GM21381 (cell line): ENCODE data around the gene NTN5.
A peak's percentile ranks its signal among the peaks of the same experiment; 100 is the strongest.

Source experiments
- ATAC-seq: cut with Tn5 transposase; IDR thresholded peaks from one replicate; pipeline ENCODE4 v1.9.1; 2021; ENCODE audit warnings: mild to moderate bottlenecking, moderate library complexity; ENCODE audit not compliant: unreplicated experiment

NTN5 gene

DNA sequence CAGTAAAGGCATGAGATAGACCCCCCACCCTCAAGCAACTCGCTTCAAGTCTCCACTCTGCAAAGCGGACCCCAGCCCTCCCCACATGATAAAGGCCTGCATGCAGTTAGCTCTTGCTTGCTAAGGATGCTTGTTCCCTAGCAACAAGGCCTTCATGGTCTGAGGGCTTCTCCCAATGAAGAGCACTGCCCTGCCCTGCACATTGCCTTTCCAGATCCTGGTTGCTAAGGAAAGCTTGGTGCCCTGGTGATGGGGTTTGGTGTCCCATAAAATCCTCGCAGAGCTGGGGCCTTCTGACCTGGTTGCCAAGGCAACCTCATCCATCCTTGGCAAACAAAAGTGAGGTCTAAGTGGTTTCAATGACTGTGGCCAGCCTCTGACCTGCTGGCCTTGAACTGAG, 41.6 kb downstream of the NTN5 start:
- ATAC-seq: no peak

- ATAC-seq: no peak
These were observed 42.3 kb downstream of the NTN5 start for GRCh38 chr19:48630296-48631063.

DNA sequence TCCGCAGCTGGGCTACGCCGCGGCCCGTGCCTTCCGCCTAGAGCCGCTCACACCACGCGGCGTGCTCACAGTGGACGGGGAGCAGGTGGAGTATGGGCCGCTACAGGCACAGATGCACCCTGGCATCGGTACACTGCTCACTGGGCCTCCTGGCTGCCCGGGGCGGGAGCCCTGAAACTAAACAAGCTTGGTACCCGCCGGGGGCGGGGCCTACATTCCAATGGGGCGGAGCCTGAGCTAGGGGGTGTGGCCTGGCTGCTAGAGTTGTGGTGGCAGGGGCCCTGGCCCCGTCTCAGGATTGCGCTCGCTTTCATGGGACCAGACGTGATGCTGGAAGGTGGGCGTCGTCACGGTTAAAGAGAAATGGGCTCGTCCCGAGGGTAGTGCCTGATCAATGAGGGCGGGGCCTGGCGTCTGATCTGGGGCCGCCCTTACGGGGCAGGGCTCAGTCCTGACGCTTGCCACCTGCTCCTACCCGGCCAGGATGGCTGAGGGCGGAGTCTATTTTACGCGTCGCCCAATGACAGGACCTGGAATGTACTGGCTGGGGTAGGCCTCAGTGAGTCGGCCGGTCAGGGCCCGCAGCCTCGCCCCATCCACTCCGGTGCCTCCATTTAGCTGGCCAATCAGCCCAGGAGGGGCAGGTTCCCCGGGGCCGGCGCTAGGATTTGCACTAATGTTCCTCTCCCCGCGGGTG, 43.1 kb downstream of the NTN5 start:
- ATAC-seq: no peak

- ATAC-seq: no peak
These were observed 43.6 kb downstream of the NTN5 start for GRCh38 chr19:48629297-48629598.

GRCh38 chr19:48628486-48629296, 44.1 kb downstream of the NTN5 start:
- no peak for ATAC-seq

- no peak for ATAC-seq
These were observed 44.9 kb downstream of the NTN5 start for GRCh38 chr19:48627865-48628314.

- ATAC-seq: no peak
These were observed 45.5 kb downstream of the NTN5 start for GRCh38 chr19:48627201-48627864.

GRCh38 chr19:48625891-48626327, 46.9 kb downstream of the NTN5 start:
- no peak for ATAC-seq

DNA sequence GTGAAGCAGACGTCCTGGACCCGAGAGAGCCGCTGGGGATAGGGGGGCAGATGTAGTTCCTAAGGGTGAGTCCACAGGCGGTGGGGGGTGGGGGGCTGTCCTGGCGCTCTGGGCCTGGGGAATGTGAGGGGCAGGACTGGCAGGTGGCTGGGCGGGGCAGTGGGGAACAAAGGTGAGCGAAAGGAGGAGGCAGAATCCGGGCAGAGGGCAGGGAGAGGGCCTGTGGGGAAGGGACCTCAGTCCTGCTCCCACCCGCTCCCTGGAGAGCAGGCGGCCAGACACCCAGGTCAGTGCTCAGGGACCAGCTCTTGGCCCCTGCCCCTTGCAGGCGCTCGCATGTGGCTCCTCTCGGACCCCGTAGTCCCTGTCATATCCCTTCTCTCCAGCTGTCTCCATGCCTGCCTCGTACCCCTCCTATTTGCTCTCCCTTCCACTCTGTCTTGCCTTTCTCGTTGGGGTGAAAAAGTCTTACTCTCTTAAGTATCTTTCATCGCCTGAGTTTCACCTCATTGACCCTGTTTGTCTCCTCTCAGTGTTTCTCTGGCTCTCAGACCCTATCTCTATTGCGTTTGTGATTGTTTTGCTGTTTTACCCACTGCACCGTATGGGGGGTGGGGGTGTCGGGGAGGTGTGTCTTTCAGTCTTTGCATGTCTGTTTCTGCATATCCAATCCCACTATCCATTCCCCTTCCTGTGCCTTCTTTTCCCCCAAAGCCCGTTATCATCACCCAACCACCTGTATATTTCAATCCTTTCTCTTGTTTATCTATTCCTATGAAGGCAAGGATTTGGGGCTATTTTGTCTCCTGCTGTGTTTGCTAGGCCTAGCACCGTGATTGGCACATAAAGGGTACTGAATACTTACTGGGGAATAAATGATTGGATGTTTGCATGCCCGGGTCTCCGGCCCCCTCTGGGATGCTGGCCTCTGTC, 47.8 kb downstream of the NTN5 start:
- no peak for ATAC-seq

DNA sequence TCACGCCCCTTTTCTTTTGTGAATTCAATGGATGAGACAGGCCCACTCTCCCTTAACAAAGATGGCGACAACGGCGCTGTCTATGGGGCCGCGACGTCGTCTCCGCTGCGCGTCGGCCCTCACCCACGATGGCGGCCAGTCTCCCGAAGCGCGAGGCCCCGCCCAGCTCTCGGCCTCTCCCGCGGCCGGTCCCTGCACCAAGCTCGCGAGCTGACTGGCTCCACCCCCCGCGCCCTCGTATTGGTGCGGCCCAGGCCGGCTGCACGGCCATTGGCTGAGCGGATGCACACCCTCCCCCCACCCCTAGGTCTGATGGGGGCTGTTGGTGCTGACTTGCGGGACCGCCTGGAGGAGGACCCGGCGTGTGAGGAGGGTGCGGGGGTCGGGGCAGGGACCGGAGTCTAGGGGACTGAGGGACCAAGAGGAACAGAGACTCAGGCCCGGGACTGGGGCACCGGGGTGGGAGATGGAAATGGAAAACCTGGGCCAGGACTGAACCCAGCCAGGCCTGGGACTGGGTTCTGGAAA, 48.7 kb downstream of the NTN5 start:
- ATAC-seq: peak; percentile 54

DNA sequence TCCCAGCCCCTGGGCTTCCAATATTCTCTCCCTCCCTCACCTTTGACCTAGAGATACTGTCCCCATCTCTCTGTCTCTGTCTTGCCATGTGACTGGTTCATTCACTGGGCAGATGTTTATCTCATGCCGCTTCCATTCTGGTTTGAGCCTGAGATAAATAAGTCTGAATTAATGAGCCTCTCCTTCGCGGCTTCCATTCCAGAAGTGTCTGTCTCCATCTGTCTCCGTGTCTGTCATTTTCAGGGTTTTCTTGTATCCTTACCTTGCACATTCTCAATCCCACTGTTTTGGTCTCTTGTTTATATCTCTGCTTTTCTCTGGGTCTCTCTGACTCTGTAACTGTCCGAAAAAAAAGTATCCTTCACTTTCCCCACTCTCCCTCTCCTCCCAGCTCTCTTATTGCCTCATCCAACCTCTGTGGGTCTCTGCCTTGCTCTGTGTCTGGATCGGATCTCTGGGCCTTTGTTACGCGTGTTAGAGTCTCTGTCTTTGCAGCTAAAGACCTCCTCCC, 49.2 kb downstream of the NTN5 start:
- ATAC-seq: no peak

DNA sequence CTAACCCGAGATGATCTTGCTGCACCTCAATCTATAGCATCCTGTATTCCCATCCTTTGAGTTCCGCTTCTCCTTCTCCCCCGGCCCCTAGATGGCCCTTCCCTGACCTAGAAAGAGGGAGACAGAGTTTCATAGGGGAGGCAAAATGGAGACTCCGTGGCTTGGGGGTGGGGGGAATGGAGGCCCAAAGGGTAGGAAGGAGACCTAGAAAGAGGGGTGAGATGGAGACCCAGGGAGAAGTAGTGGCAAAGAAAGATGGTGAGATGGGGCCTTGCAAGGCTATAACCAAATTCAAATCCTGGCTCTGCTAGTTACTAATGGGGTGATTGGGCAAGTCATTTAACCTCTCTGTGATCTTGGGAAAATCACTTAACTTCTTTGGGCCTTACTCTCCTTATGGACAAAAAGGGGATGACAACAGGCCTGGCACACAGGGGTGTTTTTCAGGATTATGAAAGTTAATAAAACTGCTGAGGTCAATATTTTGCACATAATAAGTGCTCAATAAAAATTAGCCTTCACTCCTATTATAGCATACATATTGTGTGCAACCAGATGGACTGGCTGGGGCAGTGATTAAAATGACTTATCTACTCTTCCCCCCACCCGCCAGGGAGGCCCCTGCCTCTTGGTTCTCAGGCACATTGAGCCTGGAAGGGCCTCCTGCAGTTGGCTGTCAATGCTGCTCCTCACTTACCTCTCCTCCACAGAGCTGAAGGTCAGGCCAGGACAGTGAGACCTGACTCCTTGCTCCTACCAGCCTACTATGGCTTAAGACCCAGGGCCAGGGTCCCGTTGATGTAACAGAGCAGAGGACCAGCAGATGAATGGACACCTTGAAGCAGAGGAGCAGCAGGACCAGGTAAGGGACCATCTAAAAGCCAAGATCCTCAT, 52.9 kb downstream of the NTN5 start:
- ATAC-seq: no peak

DNA sequence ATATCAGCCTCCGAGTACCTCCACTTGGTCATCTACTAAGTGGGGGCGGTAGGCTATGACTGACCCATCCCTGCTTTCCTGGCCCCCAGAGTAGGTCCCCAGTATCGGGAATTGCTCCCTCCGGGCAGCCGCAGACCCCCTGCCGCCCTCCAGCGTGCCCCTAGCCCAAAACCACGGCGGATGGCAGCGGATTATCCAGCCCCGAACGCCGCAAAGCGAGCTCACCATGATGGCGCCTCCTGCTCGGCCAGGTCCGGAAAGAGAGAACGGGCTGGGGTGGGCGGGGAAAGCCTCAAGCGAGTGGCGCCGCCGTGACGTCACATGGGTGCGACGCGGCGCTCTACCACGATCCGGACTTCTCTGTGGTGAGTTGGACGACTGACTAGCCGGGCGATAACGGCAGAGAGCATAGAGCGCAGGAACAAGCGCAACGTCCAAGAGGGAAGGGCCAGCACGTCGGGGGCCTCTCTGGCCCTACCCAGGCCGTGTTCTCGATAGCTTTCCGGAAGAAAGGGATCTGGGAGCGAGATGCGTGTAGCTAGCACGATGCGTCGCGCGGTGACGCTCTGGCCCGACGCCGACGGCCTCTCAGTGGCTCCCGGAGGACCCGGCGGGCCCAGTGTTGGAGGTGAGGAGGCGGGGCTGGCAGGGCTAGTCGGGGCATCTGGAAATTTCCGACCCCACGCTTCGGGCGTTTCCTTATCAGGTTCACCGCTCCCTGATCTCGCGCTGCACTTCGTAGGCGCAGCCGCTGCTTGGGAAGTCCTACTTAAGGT, 53.7 kb downstream of the NTN5 start, which contains the start of the genes RPL18 and SPHK2:
TSS of gene RPL18 (minus strand) at position 263 of the 776 bp plus-strand sequence. CDS start at position 228, 35 bp downstream.
TSS of gene SPHK2 (plus strand) at position 591 of the 776 bp plus-strand sequence. CDS start 1,009 bp downstream, outside the sequence.
- peak; percentile 81 for ATAC-seq

DNA sequence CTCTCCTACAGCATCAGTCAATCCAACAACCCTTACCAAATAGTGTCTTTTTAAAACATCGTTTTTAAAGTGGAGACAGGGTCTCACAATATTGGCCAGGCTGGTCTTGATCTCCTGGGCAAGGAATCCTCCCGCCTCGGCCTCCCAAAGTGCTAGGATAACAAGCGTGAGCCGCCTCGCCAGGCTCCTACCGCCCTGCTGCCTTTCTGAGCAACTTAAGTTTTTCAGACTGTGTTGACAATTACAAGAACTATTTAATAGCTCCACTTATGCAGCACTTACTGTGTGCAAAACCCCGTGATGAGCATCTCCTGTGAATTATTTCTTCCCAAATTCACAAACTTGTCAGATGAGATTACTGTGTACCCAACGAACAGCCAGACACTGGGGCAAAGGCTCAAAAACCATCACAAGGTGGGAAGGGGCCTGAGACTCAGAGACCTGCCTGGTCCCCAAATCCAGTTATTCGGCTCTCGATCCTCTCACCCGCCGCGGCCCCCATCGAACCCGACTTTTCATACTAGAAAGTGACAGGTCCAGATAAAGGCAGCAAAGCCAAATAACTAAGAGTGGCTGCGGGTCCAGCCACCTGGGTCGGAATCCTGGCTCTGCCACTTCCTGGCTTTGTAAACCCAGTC, 54.4 kb downstream of the NTN5 start:
- ATAC-seq: no peak

GRCh38 chr19:48617146-48617937, 55.5 kb downstream of the NTN5 start:
- ATAC-seq: no peak

DNA sequence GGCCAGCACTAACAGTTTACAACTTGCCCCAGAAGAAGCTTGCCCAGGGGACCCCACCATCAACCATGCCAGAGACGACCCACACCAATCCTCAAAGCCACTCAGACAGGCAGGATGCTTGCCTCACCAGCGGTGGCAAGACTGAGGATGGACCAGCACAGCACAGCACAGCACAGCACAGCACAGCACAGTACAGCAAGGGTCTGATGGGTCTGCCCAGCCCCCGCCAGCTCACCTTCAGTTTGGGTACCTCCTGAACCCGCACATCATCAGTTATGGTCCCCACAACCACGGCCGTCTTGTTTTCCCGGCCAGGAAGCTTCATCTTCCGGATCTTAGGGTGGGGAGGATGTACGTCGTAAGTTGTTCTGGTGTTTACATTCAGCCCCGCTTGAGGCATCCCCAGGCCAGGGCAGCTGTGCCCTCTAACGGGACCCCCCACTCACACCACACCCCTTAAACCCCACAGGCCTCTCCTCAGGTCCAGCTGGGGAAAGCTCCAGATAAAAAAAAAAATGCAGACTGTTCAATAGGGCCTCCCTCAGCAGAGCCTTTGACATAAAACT, 56.2 kb downstream of the NTN5 start:
- no peak for ATAC-seq
